CD4-positive, CD25-positive, alpha-beta regulatory T cell (primary cell): ENCODE measurements around the gene PYHIN1. TPM values are rescaled to one million over a fixed set of nuclear protein-coding genes. Genes with fewer than 3 reads are reported as not detected.

Experiments
- polyA plus RNA-seq, 4 donors: library from polyadenylated mRNA; unstranded; fragments of 300-500 nt; fragmentation: Illumina TruSeq; gene quantifications; one replicate each; pipeline ENCODE4 v1.2.3, GENCODE V29; 2021
- total RNA-seq: library from RNA; stranded (reverse); gene quantifications from one replicate; pipeline ENCODE4 v1.2.3, GENCODE V29; 2022

Gene PYHIN1
- total and polyA plus RNA-seq, 5 donors from 2014 or later = 97.3 to 112 (median 98.6) TPM

Other genes starting within 250 kb of the PYHIN1 start
- not detected for gene SPTA1, start 244.8 kb upstream of the PYHIN1 start, total RNA-seq
- not detected for gene SPTA1, start 244.8 kb upstream of the PYHIN1 start, polyA plus RNA-seq
- gene OR6K2, start 230.9 kb upstream of the PYHIN1 start, total RNA-seq = not detected
- gene OR6K2, start 230.9 kb upstream of the PYHIN1 start, polyA plus RNA-seq = not detected
- not detected for gene OR6K3, start 210.8 kb upstream of the PYHIN1 start, total RNA-seq
- not detected for gene OR6K3, start 210.8 kb upstream of the PYHIN1 start, polyA plus RNA-seq
- gene OR6K6, start 176.8 kb upstream of the PYHIN1 start, total RNA-seq = not detected
- gene OR6K6, start 176.8 kb upstream of the PYHIN1 start, polyA plus RNA-seq = not detected
- not detected for gene OR6N1, start 159.4 kb upstream of the PYHIN1 start, total RNA-seq
- not detected for gene OR6N1, start 159.4 kb upstream of the PYHIN1 start, polyA plus RNA-seq
- not detected for gene OR6N2, start 150.3 kb upstream of the PYHIN1 start, total RNA-seq
- not detected for gene OR6N2, start 150.3 kb upstream of the PYHIN1 start, polyA plus RNA-seq
- not detected for gene MNDA, start 100.2 kb upstream of the PYHIN1 start, total RNA-seq
- gene MNDA, start 100.2 kb upstream of the PYHIN1 start, polyA plus RNA-seq = 1 to 10 TPM in 1 of 4 donors, under 1 TPM in 2, not detected in 1; 0.15 to 1.3 (median 0.52) TPM
- 130 TPM for gene IFI16, start 78.4 kb downstream of the PYHIN1 start, total RNA-seq
- 100 to 1,000 TPM in 2 of 4 donors, 10 to 100 TPM in 2; 90.4 to 117 (median 101) TPM for gene IFI16, start 78.4 kb downstream of the PYHIN1 start, polyA plus RNA-seq
- 6.2 TPM for gene AIM2, start 145.2 kb downstream of the PYHIN1 start, total RNA-seq
- 10 to 100 TPM in 2 of 4 donors, 1 to 10 TPM in 2; 6.9 to 13.5 (median 8.8) TPM for gene AIM2, start 145.2 kb downstream of the PYHIN1 start, polyA plus RNA-seq
- gene CADM3, start 240.1 kb downstream of the PYHIN1 start, total RNA-seq = not detected
- not detected for gene CADM3, start 240.1 kb downstream of the PYHIN1 start, polyA plus RNA-seq